ENCODE data around the gene ABCG2. TPM values are rescaled to one million over a fixed set of nuclear protein-coding genes. Genes with fewer than 3 reads are reported as not detected.

ABCG2 gene
- total and polyA plus RNA-seq, 2 of the 8 experiments (the other 6 are each of a cell fraction or from before 2014, with no cell fraction given) = 2.4 to 4.6 TPM

DNA sequence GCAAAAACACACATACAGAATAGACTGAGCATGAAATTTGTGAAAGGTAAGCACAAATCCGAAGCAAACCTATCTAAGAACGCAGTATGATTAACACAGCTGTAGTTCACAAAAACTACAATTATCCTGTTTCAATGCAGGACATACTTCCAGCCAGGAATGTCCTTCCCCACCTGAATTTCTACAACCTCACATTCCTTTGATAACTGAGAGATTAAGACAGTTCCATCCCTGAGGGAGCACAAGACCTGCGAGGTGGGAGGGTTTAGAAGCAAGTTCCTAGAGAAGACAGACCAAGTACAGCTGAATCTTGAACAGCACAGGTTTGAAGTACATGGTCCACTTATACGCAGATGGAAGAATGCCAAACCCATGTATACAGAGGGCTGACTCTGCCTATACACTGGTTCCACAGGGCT, 10.6 kb downstream of the ABCG2 start:
- Histone ChIP-seq H2AFZ (ENCODE audit: low read length) (no peak overlapping the region), H3K4me3 (ENCODE audit: extremely low read depth in 1 of 4, insufficient read depth in 2 of 4, low read depth in 3 of 4, low read length in 4 of 4) (no peak overlapping the region), H3K56ac (replicated peaks; ENCODE audit: insufficient read length, low read depth, low read length) (no peak overlapping the region), H3K9ac (replicated peaks in 1 of 4; ENCODE audit: extremely low read depth in 1 of 4, low read depth in 3 of 4, low read length in 3 of 4) (no peak overlapping the region), H3K36me3 (ENCODE audit: control insufficient read depth in 2 of 4, insufficient read depth in 4 of 4, low read length in 3 of 4) (no peaks in the 10 kb centered on the region), H4K91ac (replicated peaks; ENCODE audit: insufficient read length, low read length) (no peak overlapping the region), H3K23ac (ENCODE audit: insufficient read length) (no peak overlapping the region), H3K9me3 (ENCODE audit: insufficient read depth in 2 of 2, low read depth in 1 of 2, low read length in 1 of 2) (no peaks in the 10 kb centered on the region), H2BK20ac (ENCODE audit: low read length) (no peak overlapping the region), H3K18ac (ENCODE audit: extremely low read depth, low read length) (no peak overlapping the region), H2BK12ac (ENCODE audit: low read depth, low read length) (no peak overlapping the region; the same call in 1 of the 2 replicates), H3K4me2 (ENCODE audit: insufficient read depth in 1 of 2, low read depth in 2 of 2, low read length in 2 of 2) (no peak overlapping the region), H4K8ac (ENCODE audit: extremely low read depth, insufficient read depth, low read length) (no peak overlapping the region), H2BK15ac (ENCODE audit: low read length) (no peak overlapping the region), H3K27ac (ENCODE audit: low read depth, low read length) (no peak overlapping the region), H3K14ac (ENCODE audit: insufficient read length) (no peak overlapping the region), H4K5ac (ENCODE audit: insufficient read length, low read depth, low read length) (no peak overlapping the region), H3K4ac (replicated peaks; ENCODE audit: insufficient read length, low read depth, low read length) (no peak overlapping the region), H4K20me1 (replicated peaks in 1 of 2; ENCODE audit: control insufficient read depth in 1 of 2, insufficient read depth in 2 of 2, low read length in 2 of 2) (no peaks in the 10 kb centered on the region), H3K79me2 (ENCODE audit: control insufficient read depth in 1 of 2, insufficient read depth in 2 of 2, low read length in 2 of 2) (no peaks in the 10 kb centered on the region), H2BK5ac (ENCODE audit: low read depth, low read length) (no peak overlapping the region), H2AK5ac (ENCODE audit: low read depth, low read length) (no peak overlapping the region), H3K23me2 (ENCODE audit: low read depth, low read length) (no peaks in the 10 kb centered on the region), H3K27me3 (replicated peaks in 1 of 4; ENCODE audit: control insufficient read depth in 3 of 4, extremely low read depth in 1 of 4, insufficient read depth in 3 of 4, low read length in 3 of 4) (no peaks in the 10 kb centered on the region), H3K79me1 (ENCODE audit: low read depth, low read length) (peaks cover 2% of the 10 kb centered on the region; the same call in 1 of the 2 replicates), H2BK120ac (replicated peaks; ENCODE audit: low read depth, low read length) (no peak overlapping the region), H3K4me1 (replicated peaks in 1 of 4; ENCODE audit: control insufficient read depth in 3 of 4, insufficient read depth in 4 of 4, low read length in 3 of 4) (peaks cover 0 to 18% (median 14%) of the 10 kb centered on the region in 4 experiments; a peak in 5 of 7 replicates)
- POLR2A ChIA-PET (ENCODE audit: partially characterized antibody) = no interaction called here
- CTCF ChIA-PET (ENCODE audit: partially characterized antibody) = interaction anchor here (1.2 kb wide), 1 partner anchor 115 kb away, joined by 3 read pairs; no protein-coding TSS in a partner anchor
- WGBS, 2 experiments (ENCODE audit: extremely low coverage in 1 of 2, insufficient coverage in 1 of 2, insufficient read length in 1 of 2, insufficient replicate concordance in 2 of 2, low coverage in 1 of 2, low lambda C conversion rate in 2 of 2, missing lambda C conversion rate in 1 of 2) = 85% methylated on average over 4 of the region's 4 CpGs; no CpG with 5 or more reads in 1 of the 2 experiments
- DNase-seq (ENCODE audit: low read depth in 1 of 2, low spot score in 2 of 2) (no peak), FAIRE-seq (no peak)
- TF ChIP-seq RXRA (IDR thresholded peaks at IDR 0.05; ENCODE audit: insufficient read depth, low read depth, low read length) (no peak), RNF2 (IDR thresholded peaks at IDR 0.05; ENCODE audit: borderline replicate concordance, low read depth, low read length, missing control alignments, poor library complexity, severe bottlenecking) (no peak), POU5F1 (IDR thresholded peaks at IDR 0.05; ENCODE audit: low read depth, low read length) (no peak), KDM4A (IDR thresholded peaks at IDR 0.05; ENCODE audit: low read depth, low read length, severe bottlenecking) (no peak), FOSL1 (IDR thresholded peaks at IDR 0.05; ENCODE audit: insufficient read depth, low read depth, low read length) (no peak), POLR2AphosphoS5 (IDR thresholded peaks at IDR 0.05; ENCODE audit: low read depth, low read length) (no peak), ASH2L (IDR thresholded peaks at IDR 0.05; ENCODE audit: low read length) (no peak), EGR1 (IDR thresholded peaks at IDR 0.05; ENCODE audit: borderline replicate concordance, low read depth, low read length) (no peak), POLR2A (IDR thresholded peaks at IDR 0.05; ENCODE audit: control extremely low read depth in 1 of 2, low read depth in 2 of 2, low read length in 2 of 2) (no peak), RBBP5 (IDR thresholded peaks at IDR 0.05; ENCODE audit: borderline replicate concordance, low read depth, low read length) (no peak), GABPA (IDR thresholded peaks at IDR 0.05; ENCODE audit: borderline replicate concordance, insufficient read depth, low read length) (no peak), SP4 (IDR thresholded peaks at IDR 0.05; ENCODE audit: low read length) (no peak)
- TF ChIP-seq, protein P1, sequence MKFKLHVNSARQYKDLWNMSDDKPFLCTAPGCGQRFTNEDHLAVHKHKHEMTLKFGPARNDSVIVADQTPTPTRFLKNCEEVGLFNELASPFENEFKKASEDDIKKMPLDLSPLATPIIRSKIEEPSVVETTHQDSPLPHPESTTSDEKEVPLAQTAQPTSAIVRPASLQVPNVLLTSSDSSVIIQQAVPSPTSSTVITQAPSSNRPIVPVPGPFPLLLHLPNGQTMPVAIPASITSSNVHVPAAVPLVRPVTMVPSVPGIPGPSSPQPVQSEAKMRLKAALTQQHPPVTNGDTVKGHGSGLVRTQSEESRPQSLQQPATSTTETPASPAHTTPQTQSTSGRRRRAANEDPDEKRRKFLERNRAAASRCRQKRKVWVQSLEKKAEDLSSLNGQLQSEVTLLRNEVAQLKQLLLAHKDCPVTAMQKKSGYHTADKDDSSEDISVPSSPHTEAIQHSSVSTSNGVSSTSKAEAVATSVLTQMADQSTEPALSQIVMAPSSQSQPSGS (IDR thresholded peaks at IDR 0.05; ENCODE audit: low read length) = no peak
